Umbilical cord (tissue), 2 donors: ENCODE measurements around the gene TRIM65. TPM values are rescaled to one million over a fixed set of nuclear protein-coding genes. Genes with fewer than 3 reads are reported as not detected.
"Not testable (repeated sequence)": the region's sequence is repeated elsewhere in the genome, so short reads cannot be mapped to it uniquely, and the experiment has no call there.

Source experiments
- DNase-seq: peaks from one replicate; pipeline ENCODE4 v3.0.0-alpha.2; 2015; ENCODE audit warnings: low spot score
- total RNA-seq: library from RNA; depleted of rRNA; stranded (reverse); fragments of >200 nt; gene quantifications from one replicate; pipeline ENCODE4 v1.2.3, GENCODE V29; 2014; ENCODE audit warnings: low replicate concordance; ENCODE audit not compliant: insufficient read depth

Gene TRIM65
- total RNA-seq, 1 donor from 2014 or later = 13.0 TPM

DNA sequence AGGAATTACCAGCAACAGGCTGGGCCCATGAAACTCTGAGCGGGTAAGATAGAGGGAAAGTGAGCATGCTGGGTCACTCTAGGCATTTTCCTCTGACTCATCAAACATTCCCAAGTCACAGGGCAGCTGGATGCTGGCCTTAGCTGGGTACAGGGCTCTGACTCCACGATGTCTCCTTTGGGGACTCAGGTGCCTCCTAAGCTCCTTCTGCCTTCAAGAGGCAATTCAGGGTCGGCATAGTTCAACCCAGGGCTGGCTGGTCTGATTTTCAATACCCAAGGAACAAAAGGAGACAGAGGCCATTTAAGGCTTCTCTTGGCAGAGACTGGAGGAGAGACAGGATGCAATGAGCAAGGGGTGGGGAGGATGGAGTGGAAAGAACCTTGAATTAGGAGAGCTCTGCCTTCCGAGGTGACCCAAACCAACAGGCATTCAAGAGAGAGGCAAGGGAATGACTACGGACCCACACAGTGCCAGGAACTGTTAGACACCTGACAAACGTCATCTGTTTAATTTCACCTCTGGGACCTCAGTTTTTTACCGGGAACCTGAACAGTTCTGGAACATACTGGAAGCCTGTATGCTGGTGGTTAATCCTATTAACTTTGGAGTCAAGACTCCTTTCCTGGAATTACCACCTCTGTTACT lies 42.5 kb downstream of the TRIM65 start:
- peak; percentile 58 for DNase-seq

DNA sequence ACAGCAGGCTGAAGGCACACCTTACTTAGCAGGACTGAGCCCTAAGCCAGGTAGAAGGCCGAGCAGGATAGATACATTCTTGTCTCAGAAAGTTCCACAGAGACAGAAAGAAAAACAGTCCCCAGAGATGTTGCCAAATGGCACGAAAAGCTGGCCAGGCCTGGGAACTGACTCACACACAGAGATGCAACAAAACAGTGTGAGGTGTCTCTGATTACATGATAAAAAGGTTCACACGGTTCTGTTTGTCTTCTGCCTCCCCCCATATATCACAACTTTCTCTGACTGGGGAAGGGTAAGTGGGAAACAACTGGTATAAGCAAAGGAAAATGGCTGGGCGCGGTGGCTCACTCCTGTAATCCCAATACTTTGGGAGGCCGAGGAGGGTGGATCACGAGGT lies 43.3 kb downstream of the TRIM65 start:
- DNase-seq = no peak

DNA sequence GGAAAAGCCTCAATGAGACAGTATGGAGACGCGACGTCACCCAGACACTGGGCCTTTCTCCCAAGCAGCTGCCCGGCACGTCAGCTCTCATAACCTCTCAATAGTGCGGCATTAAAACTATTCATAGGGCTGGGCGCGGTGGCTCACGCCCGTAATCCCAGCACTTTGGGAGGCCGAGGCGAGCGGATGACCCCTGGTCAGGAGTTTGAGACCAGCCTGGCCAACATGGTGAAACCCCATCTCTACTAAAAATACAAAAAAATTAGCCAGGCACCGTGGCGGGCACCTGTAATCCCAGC lies 45.1 kb downstream of the TRIM65 start:
- not testable (repeated sequence) for DNase-seq

DNA sequence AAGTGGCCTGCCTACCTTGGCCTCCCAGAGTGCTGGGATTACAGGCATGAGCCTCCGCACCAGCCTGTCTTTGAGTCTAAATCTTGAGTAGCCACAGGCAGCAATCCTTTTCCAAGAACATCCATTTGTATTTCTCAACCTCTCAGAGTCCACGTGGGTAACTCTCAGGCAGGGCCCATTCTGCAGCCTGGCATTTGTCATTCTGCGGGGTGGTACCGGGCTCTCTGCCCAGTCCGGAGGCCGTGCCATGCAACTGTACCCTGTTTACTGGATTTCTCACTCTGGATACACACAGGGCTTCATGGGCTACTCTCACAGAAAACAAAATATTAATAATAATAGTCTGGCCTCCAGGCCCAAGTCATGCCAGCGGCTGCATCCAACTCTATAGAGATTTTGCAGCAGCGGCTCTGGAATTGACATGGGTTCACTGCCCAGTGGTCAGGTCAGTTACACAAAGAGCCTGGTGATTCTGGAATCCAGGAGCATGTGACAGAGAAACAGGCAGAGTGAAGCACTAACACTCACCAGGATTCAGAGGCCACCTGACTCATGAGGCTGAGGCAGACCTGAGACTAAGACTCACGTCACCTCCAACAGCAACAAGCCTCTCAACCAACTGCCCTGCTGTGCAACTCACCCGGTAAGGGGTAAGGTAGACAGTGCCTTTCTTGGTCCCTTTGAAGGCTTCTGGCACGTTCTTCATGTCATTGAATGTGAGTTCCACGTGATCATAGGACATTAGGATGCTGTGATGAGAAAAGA lies 45.6 kb downstream of the TRIM65 start:
- no peak for DNase-seq

DNA sequence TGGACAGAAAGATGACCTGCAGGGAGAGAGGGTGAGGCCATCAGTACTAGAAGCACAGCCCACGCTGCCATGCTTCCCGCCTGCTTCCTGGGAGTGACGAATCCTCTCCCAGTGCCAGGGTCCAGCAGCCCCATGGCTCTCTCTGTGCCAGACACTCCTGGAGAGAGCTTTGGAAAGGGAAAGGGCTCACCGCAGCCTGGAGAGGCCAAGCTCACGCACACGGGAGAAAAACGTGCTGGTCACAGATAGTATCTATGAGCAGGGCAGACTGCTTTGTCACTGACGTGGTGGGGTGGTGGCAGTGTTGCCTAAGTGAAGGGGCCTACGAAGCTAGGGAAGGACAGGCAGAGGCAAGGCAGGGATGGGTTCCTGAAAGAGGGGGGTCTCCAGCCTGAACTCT lies 47.0 kb downstream of the TRIM65 start:
- DNase-seq = no peak

DNA sequence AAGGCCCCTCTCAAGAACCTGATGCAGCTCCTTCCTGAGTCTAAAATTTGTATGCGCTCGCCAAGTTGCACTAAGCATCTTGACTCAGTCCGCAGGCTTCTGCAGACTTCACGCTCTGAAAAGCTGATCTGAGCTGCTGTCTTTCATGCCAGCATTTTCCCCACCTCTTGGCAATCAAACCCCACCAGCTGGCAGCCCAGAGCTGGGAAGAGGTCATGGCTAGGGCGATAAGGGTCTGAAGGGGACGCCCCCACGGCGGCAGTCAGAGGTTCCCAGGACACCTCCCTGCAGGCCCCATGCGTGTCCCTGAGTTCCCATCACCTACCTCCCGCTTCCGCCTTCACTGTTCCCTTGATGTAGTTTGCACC lies 47.5 kb downstream of the TRIM65 start:
- no peak for DNase-seq

DNA sequence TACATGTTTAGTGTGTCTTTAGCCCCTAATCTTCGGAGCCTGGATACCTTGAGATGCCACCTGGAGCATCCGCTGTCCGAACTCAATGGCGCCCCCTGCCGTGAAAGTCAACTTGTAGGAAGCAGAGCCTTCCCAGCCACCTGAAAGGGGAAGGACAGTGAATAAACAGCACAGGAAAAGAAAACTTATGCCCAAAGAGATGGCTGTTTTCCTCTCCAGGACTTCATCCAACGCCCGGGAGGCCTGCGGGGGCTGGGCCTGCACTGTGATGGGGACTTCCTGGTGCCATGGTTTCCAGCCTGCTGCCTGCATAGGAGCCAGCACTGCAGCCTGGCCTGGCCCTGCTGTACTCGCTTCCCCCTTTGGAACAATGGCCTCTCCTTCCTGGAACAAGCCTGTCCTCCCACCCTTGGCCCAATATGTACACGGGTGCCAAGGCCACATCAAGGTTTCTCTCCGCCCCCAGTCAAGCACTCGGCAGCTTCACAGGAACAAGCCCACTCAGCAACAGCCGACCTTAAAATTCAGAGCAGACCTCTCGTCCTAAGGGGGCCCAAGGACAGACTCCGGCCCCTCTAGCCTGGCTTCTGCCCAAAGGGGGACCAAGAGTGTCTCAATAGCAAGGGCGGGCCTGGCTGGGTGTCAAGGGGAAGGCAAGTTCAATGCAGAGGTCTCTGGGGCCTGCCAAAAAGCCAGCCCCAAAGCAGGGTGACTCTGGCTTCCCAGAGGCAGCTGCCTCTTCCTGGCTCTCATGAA lies 48.0 kb downstream of the TRIM65 start:
- peak; percentile 55 for DNase-seq

DNA sequence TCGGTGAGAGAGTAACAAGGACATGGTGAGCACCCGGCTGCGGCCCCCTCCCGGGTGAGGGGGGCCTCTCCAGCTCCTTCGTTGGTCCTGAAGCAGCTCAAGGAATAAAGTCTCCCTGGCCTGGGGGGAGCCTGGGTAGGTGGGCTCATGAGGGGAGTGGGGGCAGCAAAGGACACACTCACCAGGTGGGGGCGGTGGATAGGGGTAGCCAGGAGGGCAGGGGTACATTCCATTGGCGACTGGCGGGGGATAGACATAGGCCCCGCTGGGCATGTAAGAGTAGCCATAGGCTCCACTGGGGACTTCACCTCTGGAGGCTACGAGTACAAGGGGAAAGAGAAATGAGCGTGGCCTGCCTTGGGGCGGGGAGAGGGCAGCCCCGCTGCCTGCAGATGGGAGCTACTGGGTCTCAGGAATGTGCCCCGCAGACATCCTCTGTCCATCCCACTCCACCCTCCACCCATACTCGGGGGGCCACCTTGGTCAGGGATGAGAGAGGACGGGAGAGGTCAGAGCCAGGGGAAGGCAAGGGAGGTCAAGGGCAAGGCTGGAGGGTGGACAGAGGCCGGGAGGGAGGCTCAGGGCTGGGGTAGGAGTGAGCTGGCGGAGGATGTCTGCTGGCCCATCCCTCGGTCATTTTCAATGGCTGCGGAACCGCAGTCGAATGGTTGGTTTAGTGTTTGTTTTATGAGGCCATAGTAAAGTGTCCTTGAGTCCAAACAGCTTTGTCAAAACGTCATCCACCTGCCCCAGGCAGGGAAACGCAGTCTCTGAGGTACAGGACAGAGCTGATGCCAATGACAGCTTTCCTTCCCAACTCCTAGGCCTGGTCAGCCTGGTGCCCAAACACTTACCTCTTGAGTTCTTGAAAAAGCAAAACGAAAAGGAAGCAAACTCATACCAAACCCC lies 48.9 kb downstream of the TRIM65 start:
- DNase-seq = no peak

DNA sequence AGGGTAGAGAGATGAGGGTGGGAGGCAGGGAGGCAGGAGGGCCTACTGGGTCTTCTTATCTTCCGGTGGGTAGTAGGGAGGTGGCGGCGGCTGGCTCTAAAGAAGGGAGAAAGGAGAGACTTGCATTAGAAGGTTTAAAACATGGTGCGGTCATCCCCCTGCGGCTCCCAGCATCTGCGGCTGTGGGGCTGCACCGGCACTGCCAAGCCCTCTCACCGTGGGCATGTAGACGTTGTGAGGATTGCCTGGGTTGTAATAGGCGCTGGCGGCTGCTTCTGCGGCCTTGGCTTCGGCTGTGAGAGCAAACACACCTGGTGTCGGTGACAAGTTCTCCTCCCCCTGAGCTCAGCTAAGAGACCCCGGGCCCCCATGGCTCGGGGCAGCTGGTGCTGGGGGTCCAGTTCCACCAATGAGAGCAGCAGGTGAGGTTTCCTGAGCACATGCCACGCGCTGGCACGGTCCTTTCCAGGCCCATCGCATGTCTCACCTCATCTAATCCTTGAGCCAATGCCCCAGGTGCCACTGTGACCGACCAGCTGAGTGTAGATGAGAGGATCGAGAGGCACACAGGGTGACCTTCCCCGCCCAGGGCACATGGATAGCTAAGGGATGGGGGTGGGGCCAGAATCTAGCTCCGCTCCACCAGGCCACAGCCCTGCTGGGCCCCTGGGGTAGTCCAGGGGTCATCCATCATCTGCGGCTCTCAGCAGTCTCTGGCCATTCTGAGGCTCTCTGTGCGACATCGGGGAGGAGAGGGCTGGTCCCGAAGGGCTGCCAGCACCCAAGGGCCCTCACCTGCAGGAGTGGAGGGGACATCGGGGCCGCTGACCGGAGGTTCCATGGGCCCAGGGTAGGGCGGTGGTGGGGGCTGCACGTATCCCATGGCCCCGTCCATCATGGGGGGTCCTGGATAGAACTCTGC lies 49.8 kb downstream of the TRIM65 start:
- DNase-seq = no peak

DNA sequence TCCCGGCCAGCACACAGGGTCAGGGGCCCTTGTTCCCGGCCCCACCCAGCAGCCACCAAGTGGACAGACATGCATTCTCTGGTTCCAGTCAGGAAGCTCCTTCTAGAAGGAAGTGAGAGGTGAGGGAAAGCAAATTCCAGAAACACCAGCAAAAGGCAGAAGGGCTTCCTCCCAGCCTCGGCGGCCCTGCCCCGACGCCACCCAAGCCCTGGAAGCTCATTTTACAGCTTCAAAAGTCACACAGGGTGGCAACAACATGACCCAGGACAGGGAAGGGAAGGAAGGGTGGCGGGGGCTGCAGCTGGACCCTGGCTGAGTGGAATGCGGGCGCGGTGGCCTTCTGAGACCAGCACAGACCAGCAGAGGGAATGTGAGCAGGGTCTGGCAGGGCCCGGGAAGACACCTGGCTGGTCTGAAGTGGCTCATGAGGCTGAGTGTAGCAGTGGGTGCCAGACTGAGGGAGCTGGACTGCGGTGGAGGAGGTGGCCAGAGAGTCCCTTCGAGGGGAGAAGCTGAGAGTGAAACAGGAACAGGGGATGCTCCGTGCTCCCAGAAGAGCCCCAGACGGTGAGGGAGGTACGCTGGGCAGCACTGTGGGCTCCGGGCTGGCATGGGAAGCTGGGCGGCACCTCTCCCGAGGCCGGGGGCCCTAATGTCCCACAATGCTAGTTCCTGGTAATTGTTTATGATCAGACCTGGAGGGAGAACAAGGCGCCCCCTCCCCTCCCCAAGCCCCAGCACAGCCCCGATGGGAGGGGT lies 50.6 kb downstream of the TRIM65 start:
- DNase-seq = no peak

DNA sequence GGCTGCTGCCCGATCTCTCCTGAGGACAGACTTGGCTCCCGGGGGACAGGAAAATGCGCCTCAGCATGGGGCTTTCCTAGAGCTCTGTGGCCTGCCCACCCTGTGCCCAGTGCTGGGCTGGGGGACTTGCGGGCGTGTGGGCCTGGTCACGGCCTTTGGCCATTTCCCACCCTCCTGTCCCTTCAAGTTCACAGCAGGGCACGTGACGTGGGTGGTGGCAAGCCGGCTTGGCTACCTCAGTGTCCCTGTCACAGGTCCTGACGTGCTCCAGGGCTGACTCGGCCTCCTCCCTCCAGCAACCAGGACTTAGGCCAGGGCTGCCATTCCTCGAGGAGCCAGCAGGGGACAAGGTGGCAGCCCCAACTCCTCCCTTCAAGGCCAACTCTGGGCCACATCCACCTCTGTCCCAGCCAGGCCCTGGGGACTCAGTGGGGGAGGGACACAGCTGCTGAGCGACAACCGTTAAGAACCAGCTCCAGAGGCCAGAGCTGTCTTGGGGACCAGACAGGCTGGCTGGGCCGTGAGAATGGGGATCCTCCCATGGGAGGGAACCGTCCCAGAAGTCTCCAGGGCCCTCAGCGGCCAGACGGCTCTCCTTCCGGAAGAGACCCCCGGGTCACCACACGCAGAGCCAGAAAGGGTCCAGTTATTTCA lies 51.6 kb downstream of the TRIM65 start:
- DNase-seq = peak; percentile 66

DNA sequence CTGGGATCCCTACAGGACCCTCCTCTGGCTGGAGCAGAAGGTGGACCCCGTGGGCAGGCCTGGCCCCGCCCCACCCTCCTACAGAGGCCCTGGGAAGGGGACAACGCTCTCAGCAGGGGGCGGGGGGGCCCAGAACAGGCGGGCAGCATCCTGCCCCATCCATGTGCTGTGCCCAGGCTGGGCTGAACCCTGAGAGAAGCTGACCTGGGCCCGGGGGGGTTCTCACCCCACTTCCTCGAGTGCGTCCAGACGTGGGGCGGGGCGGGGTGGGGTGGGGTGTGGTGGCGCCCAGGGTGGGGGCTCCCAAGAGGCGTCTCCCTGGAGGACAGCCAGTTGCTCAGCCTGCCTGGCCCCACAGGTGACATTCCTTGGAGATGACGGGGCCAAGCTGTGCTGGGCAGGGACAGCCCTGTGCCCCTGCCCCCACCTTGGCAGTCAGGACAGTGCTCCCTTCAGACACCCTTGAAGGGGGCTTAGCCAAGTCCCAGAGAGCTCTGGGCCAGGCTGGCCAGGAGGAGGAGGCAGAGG lies 52.2 kb downstream of the TRIM65 start:
- DNase-seq = peak; percentile 57

DNA sequence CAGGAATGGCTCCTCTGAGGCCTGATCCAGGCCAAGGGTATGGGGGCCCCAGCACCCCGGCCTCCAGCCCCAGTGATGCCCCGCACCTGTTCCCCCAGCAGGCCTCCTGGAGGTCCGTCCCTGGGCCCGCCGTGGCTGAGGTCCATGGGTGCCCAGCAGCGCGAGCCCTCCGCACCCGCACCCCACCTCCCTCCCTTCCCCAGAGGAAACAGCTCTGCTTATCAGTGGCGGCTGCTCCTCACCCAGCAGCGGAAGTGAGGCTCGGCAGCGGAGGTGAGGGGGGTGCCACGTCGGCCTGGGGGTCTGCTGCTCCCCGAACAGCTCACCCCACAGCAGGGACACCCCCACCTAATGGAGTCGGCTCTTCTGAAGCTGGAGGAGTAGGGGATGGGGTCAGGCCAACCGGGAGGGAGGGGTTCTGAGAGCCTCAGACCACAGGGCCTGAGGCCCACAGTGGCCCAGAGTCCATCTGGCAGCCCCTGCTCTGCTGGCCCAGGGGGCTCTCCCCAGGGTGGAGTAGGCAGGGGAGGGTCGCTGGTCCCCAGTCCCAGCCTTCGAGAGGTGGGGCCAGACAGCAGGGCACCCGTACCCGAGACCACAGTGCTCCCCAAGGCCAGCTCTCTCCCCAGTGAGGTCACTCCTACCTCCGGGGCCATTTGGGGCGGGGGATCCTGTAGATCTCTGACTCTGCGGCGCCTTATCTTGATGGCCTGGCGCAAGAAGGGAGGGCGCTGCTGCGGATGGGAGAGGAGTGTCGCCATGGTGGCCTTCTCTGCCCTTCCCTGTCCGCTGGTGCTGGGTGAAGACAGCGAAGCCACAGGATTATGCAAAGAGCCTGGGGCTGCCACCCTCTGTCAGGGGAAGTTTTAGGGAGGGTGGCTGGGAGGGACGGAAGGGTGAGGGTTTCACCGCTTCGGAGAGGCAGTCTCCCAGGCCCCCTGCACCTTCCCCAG lies 52.9 kb downstream of the TRIM65 start, which contains the start of gene UNC13D:
Gene UNC13D (minus strand): TSS at position 828 of the 953 bp plus-strand sequence. CDS start 67 bp downstream, at position 761.
- no peak for DNase-seq

DNA sequence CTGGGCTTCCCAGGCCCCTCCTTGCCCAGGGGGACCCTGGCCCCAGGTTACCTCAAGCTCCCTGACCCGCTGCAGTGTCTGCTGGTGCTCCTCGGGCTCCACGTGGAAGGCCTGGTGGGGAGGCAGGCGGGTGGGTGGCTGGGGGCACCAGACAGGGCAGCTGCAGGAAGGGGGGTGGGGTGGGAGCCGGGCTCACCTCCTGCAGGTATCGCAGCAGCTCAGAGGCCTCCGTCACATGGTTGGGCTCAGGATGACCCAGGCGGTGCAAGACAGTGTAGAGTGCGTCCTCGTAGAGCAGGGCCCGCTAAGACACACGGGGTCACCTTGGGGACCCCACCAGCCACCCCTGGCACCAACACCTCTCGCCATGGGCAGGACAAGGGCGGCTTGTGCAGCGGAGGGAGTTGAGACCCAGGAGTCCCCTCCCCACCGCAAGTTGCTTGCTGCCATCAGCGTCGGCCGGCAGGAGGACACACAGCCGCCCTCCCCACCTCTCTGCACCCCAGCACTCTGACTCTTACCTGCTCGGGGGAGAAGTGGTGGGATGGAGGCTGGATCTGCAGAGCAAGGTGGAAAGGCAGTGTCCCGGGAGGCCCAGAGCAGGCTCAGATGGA lies 53.7 kb downstream of the TRIM65 start:
- DNase-seq = no peak

DNA sequence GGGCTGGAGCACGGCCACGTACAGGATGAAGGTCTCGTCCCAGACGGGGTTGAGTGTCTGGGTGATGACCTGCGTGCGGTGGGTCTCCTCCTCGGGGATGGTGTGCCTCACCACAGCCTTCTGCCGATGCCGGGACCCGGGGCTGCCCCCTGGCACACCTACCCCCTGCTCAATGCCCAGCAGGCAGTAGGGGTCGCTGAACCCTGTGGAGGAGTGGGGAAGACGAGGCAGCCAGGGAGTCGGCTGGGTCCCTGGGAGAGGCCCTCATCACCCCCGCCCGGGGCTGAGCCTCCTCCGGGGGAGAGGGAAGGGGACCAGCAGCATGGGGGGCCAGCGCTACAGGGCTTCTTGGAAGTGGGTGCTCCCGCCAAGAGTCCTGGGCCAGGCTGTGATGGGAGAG lies 54.3 kb downstream of the TRIM65 start:
- no peak for DNase-seq

DNA sequence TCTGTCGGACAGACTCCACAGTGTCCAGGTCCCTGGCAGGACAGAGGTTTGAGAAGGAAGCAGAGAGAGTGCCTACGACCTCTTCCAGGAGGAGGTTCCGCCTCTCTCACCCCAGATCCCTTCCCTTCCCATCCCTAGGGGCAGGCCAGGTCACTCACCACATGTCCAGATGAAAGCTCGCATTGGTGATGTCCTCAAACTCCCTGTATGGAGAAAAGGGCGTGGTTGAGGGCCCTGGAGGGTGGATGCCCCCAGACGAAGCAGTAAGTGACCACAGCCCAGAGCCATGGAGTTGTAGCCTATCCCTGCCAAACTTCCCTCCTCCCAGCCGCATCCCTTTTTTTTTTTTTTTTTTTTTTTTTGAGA lies 56.0 kb downstream of the TRIM65 start:
- no peak for DNase-seq
